HepG2 (cell line): Measurements from ENCODE around the gene TNK1. TPM values are rescaled to one million over a fixed set of nuclear protein-coding genes. Genes with fewer than 3 reads are reported as not detected.

Experiments used
- ATAC-seq: fragments of 200-7000 bp; cut with Tn5 transposase; 3 replicates; pipeline ENCODE4 v1.9.1; 2020; ENCODE audit warnings: mild to moderate bottlenecking, moderate library complexity
- BruUV-seq: library from RNA; stranded (reverse); fragments of 400-500 nt; replicated peaks from 2 replicates; lab custom pipeline; 2021; lab: Mats Ljungman, UMichigan
- CTCF ChIA-PET: fragments of 300-600 bp; formaldehyde crosslinking; extraction: SDS; loops from one replicate; lab custom pipeline; 2021; ENCODE audit warnings: low total read pairs, inconsistent platforms, low intra/inter-chr PET ratio; lab: Yijun Ruan, JAX
- POLR2A ChIA-PET: fragments of 350-600 bp; sonication (Branson Sonifier 250); formaldehyde crosslinking; loops from one replicate; lab custom pipeline; 2020; ENCODE audit warnings: antibody characterized with exemption, inconsistent platforms; lab: Yijun Ruan, JAX
- DNase-seq: peaks from one replicate; pipeline ENCODE4 v3.0.0-alpha.2; 2015; ENCODE audit warnings: low spot score
- FAIRE-seq: peaks from 3 replicates; lab custom pipeline; 2011; peaks lifted over from hg19 to GRCh38; lab: Jason Lieb, UNC
- H2AFZ ChIP-seq: one replicate; pipeline ENCODE4 v1.6.1; 2011; ENCODE audit warnings: low read length, inconsistent platforms
- H3K27ac ChIP-seq: fragments of 300-600 bp; 3 replicates; pipeline ENCODE4 v1.8.0; 2011; ENCODE audit warnings: mixed run types, mild to moderate bottlenecking, mixed read lengths, low read length, inconsistent platforms; ENCODE audit not compliant: insufficient read depth; ENCODE audit errors: extremely low read length
- H3K27me3 ChIP-seq, 2 experiments: fragments of 200-600 bp in 1 of 2; 2 replicates in 1 of 2; 3 replicates in 1 of 2; pipeline versions ENCODE4 v1.6.0 to v1.8.0; 2011; ENCODE audit warnings: low read length in 2 of 2, mild to moderate bottlenecking in 2 of 2, moderate library complexity in 2 of 2, inconsistent platforms in 1 of 2; ENCODE audit not compliant: insufficient read depth in 2 of 2, control insufficient read depth in 1 of 2
- H3K36me3 ChIP-seq, 2 experiments: fragments of 200-600 bp in 1 of 2; replicated peaks in 1 of 2; 2 replicates in 1 of 2; 3 replicates in 1 of 2; pipeline versions ENCODE4 v1.5.1 to v1.8.0; 2011; ENCODE audit warnings: low read length in 2 of 2, inconsistent platforms in 1 of 2; ENCODE audit not compliant: insufficient read depth in 2 of 2, control insufficient read depth in 1 of 2
- H3K4me1 ChIP-seq: 2 replicates; pipeline ENCODE4 v1.5.1; 2012; ENCODE audit warnings: low read length, inconsistent platforms; ENCODE audit not compliant: insufficient read depth
- H3K4me2 ChIP-seq: 2 replicates; pipeline ENCODE4 v1.6.0; 2011; ENCODE audit warnings: low read depth, low read length, inconsistent platforms
- H3K4me3 ChIP-seq, 3 experiments: fragments of 200-600 bp in 1 of 3; sonication (generic), shearing (Covaris generic) in 1 of 3; replicated peaks in 1 of 3; 2 replicates each; pipeline ENCODE4 v1.5.1; 2011 to 2016; ENCODE audit warnings: low read length in 3 of 3, inconsistent platforms in 2 of 3, low read depth in 2 of 3, mild to moderate bottlenecking in 2 of 3, control low read depth in 1 of 3, mixed read lengths in 1 of 3; ENCODE audit not compliant: insufficient read depth in 1 of 3
- H3K79me2 ChIP-seq: one replicate; pipeline ENCODE4 v1.6.1; 2011; ENCODE audit warnings: low read length, inconsistent platforms; ENCODE audit not compliant: insufficient read depth
- H3K9ac ChIP-seq: 2 replicates; pipeline ENCODE4 v1.6.0; 2011; ENCODE audit warnings: mild to moderate bottlenecking, low read depth, low read length, inconsistent platforms; ENCODE audit not compliant: insufficient read depth
- H3K9me3 ChIP-seq: 2 replicates; pipeline ENCODE4 v1.5.1; 2012; ENCODE audit warnings: mild to moderate bottlenecking, low read length
- H4K20me1 ChIP-seq: 2 replicates; pipeline ENCODE4 v1.6.0; 2011; ENCODE audit warnings: inconsistent platforms, mild to moderate bottlenecking, low read length, moderate library complexity; ENCODE audit not compliant: insufficient read depth
- CAMTA2 ChIP-seq: sonication (generic); formaldehyde crosslinking; IDR thresholded peaks from 2 replicates; pipeline ENCODE4 v1.4.0; 2020; ENCODE audit warnings: mild to moderate bottlenecking, missing genetic modification reagents, borderline replicate concordance
- CBFB ChIP-seq: sonication (generic); formaldehyde crosslinking; IDR thresholded peaks from 2 replicates; pipeline ENCODE4 v1.4.0; 2020; ENCODE audit warnings: missing genetic modification reagents
- CBX2 ChIP-seq, 2 experiments: fragments of 200-600 bp in 1 of 2; sonication (generic); formaldehyde crosslinking in 1 of 2; IDR thresholded peaks; 2 replicates each; pipeline versions ENCODE4 v1.7.0 to v1.8.1; 2018 to 2022; ENCODE audit warnings: low read depth in 2 of 2, low read length in 1 of 2, mild to moderate bottlenecking in 1 of 2, missing genetic modification reagents in 1 of 2
- GPBP1L1 ChIP-seq: sonication (generic); formaldehyde crosslinking; IDR thresholded peaks from 2 replicates; pipeline ENCODE4 v1.5.0; 2020; ENCODE audit warnings: mild to moderate bottlenecking, missing genetic modification reagents
- MAZ ChIP-seq, 2 experiments: sonication (generic) in 1 of 2; formaldehyde crosslinking in 1 of 2; IDR thresholded peaks; 2 replicates each; pipeline versions ENCODE4 v1.5.0 to v1.6.1; 2012 to 2020; ENCODE audit warnings: low read depth in 2 of 2, mild to moderate bottlenecking in 2 of 2, borderline replicate concordance in 1 of 2, improper control_type of control experiment in 1 of 2, low read length in 1 of 2, missing genetic modification reagents in 1 of 2, moderate library complexity in 1 of 2
- MTA3 ChIP-seq: sonication (generic); formaldehyde crosslinking; IDR thresholded peaks from 2 replicates; pipeline ENCODE4 v1.4.0; 2020; ENCODE audit warnings: missing genetic modification reagents
- ZNF124 ChIP-seq: sonication (generic); formaldehyde crosslinking; IDR thresholded peaks from 2 replicates; pipeline ENCODE4 v1.4.0; 2020; ENCODE audit warnings: missing genetic modification reagents
- ZNF275 ChIP-seq: sonication (generic); formaldehyde crosslinking; IDR thresholded peaks from 2 replicates; pipeline ENCODE4 v1.8.0; 2022; ENCODE audit warnings: missing genetic modification reagents, mild to moderate bottlenecking, inconsistent platforms, borderline replicate concordance
- ZNF430 ChIP-seq: sonication (generic); formaldehyde crosslinking; IDR thresholded peaks from 2 replicates; pipeline ENCODE4 v1.9.0; 2021; ENCODE audit warnings: mild to moderate bottlenecking, missing genetic modification reagents
- ZNF597 ChIP-seq: sonication (generic); formaldehyde crosslinking; IDR thresholded peaks from 2 replicates; pipeline ENCODE4 v1.5.0; 2020; ENCODE audit warnings: missing genetic modification reagents
- ZSCAN21 ChIP-seq: sonication (generic); formaldehyde crosslinking; IDR thresholded peaks from 2 replicates; pipeline ENCODE4 v1.8.0; 2022; ENCODE audit warnings: mild to moderate bottlenecking, missing genetic modification reagents, moderate library complexity, borderline replicate concordance
- WGBS: methylation state at CpG from one replicate; pipeline ENCODE4 v1.1.6; 2017; ENCODE audit warnings: low lambda C conversion rate; 5-methylcytosine and 5-hydroxymethylcytosine counted together
- in situ Hi-C: cut with HindIII; loops from 2 replicates; pipeline ENCODE4 v1.10.0; 2017; ENCODE audit warnings: low pct_unique_long_range_greater_than_20kb; ENCODE audit not compliant: extremely low pct_ligation_motif_present
- intact Hi-C: fragments of 100-400 bp; cut with micrococcal nuclease; formaldehyde crosslinking; loops from one replicate; pipeline ENCODE4 v1.10.0; 2022; ENCODE audit not compliant: unreplicated experiment
- polyA plus RNA-seq, 8 experiments: library from polyadenylated mRNA; depleted of rRNA in 3 of 8; stranded (reverse) in 7 of 8; unstranded in 1 of 8; fragments of >200 nt; fragmentation: Illumina TruSeq in 4 of 8; extraction: Trizol in 4 of 8; gene quantifications; 2 replicates each; pipeline versions ENCODE4 v1.2.1 to v1.2.3, GENCODE V29; 2011 to 2016; ENCODE audit warnings: low read depth in 4 of 8, missing spikeins in 1 of 8, mixed read lengths in 1 of 8; ENCODE audit not compliant: insufficient read depth in 1 of 8
- total RNA-seq, 5 experiments: library from RNA; depleted of rRNA; stranded (reverse); fragments of >200 nt; fragmentation: Illumina TruSeq; extraction: Trizol; gene quantifications; 2 replicates each; pipeline ENCODE4 v1.2.3, GENCODE V29; 2016; ENCODE audit warnings: low read depth in 1 of 5
- TF ChIP-seq, protein P1 (sequence below): sonication (generic); formaldehyde crosslinking; IDR thresholded peaks from 2 replicates; pipeline ENCODE4 v1.5.0; 2020; ENCODE audit warnings: missing genetic modification reagents

TNK1 gene
- total and polyA plus RNA-seq, 2 of the 13 experiments (the other 11 are each of a cell fraction or from before 2014, with no cell fraction given) = 2.0 to 3.5 TPM

GRCh38 chr17:7357381-7357780 lies 23.5 kb upstream of the TNK1 start:
- no peak for FAIRE-seq
- Histone ChIP-seq H4K20me1 (no peaks in the 10 kb centered on the region), H3K4me1 (peaks cover 25% of the 10 kb centered on the region), H3K36me3 (no peaks in the 10 kb centered on the region), H3K9me3 (no peaks in the 10 kb centered on the region), H3K9ac (no peak overlapping the region), H3K27me3 (peaks cover 0 to 11% of the 10 kb centered on the region in 2 experiments; a peak in 1 of 5 replicates), H2AFZ (no peak overlapping the region)
- in situ Hi-C loops (loop anchor here (5.0 kb wide), 1 partner anchor 80 kb away; the partner anchor contains the start of genes FGF11 and TMEM102), intact Hi-C loops (loop anchor here (5.0 to 10.0 kb wide), 4 partner anchors 45 to 207 kb away; partner anchors contain the start of genes POLR2A, SENP3, SLC35G6 and TMEM256)
- CTCF ChIA-PET = interaction anchor here (0.7 kb wide), 1 partner anchor 145 kb away, joined by 3 read pairs; no protein-coding TSS in a partner anchor
- 12% methylated on average over 2 of the region's 2 CpGs for WGBS
- TF ChIP-seq ZNF430 (CRISPR knock-in tag) (no peak), CBX2 (IDR thresholded peaks at IDR 0.05; ENCODE audit: low read depth, low read length) (no peak), CBX2 (CRISPR knock-in tag; IDR thresholded peaks at IDR 0.05; ENCODE audit: low read depth) (no peak), ZSCAN21 (CRISPR knock-in tag) (no peak), ZNF597 (CRISPR knock-in tag) (no peak), ZNF275 (no peak), MAZ (IDR thresholded peaks at IDR 0.05; ENCODE audit: borderline replicate concordance, low read depth, low read length) (no peak), MAZ (CRISPR knock-in tag; IDR thresholded peaks at IDR 0.05; ENCODE audit: low read depth) (no peak), CAMTA2 (CRISPR knock-in tag) (no peak), GPBP1L1 (no peak), MTA3 (CRISPR knock-in tag) (no peak), ZNF124 (CRISPR knock-in tag) (no peak), CBFB (CRISPR knock-in tag) (no peak)
- TF ChIP-seq, protein P1, sequence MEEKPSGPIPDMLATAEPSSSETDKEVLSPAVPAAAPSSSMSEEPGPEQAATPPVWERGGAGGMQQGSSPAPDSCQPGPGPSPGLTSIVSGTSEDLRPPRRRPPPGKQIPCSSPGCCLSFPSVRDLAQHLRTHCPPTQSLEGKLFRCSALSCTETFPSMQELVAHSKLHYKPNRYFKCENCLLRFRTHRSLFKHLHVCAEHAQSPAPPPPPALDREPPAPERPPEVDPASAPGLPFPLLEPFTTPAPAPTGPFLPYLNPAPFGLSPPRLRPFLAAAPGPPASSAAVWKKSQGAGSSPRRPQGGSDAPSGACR (CRISPR knock-in tag) = no peak
- TF ChIP-seq, all 625 proteins: peak for 0
- Histone ChIP-seq H3K4me2 (no peak overlapping the region), H3K4me3 (no peak overlapping the region), H3K27ac (no peak overlapping the region), H3K79me2 (no peaks in the 10 kb centered on the region)
- DNase-seq (no peak), ATAC-seq (no peak)
- BruUV-seq = no TSS peak
- POLR2A ChIA-PET = no interaction called here
